Measurements from ENCODE around the gene MDH1.
"Not testable (repeated sequence)": the region's sequence is repeated elsewhere in the genome, so short reads cannot be mapped to it uniquely, and the experiment has no call there.

The MDH1 gene

GRCh38 chr2:63589148-63589958 lies 590 bp downstream of the MDH1 start:
- DNase-seq: no peak

GRCh38 chr2:63590626-63591408 lies 2.1 kb downstream of the MDH1 start:
- DNase-seq: no peak

GRCh38 chr2:63591566-63592175 lies 2.9 kb downstream of the MDH1 start:
- DNase-seq: no peak

GRCh38 chr2:63594660-63595059 lies 5.9 kb downstream of the MDH1 start:
- no peak for DNase-seq

GRCh38 chr2:63596401-63596883 lies 7.7 kb downstream of the MDH1 start:
- no peak for DNase-seq

GRCh38 chr2:63598981-63599380 lies 10.2 kb downstream of the MDH1 start:
- no peak for DNase-seq

GRCh38 chr2:63600881-63601460 lies 12.2 kb downstream of the MDH1 start:
- no peak for DNase-seq

GRCh38 chr2:63604666-63605065 lies 15.9 kb downstream of the MDH1 start:
- DNase-seq: no peak

- DNase-seq: not testable (repeated sequence)
These were observed 20.1 kb downstream of the MDH1 start for GRCh38 chr2:63608865-63609264.

GRCh38 chr2:63610525-63610924 lies 21.8 kb downstream of the MDH1 start:
- no peak for DNase-seq

- DNase-seq: no peak
These were observed 24.7 kb downstream of the MDH1 start for GRCh38 chr2:63613391-63613901.

- DNase-seq: peak; percentile 80
These were observed 25.7 kb downstream of the MDH1 start for GRCh38 chr2:63614448-63614968.

GRCh38 chr2:63614983-63615945 lies 26.5 kb downstream of the MDH1 start:
- peak; percentile 96 for DNase-seq

GRCh38 chr2:63617366-63617765 lies 28.6 kb downstream of the MDH1 start:
- DNase-seq: no peak

GRCh38 chr2:63619328-63619727 lies 30.6 kb downstream of the MDH1 start:
- DNase-seq: no peak

- DNase-seq: no peak
These were observed 34.0 kb downstream of the MDH1 start for GRCh38 chr2:63622751-63623150.

GRCh38 chr2:63623763-63624162 lies 35.0 kb downstream of the MDH1 start:
- DNase-seq: not testable (repeated sequence)

GRCh38 chr2:63627866-63628265 lies 39.1 kb downstream of the MDH1 start:
- no peak for DNase-seq

- no peak for DNase-seq
These were observed 39.7 kb downstream of the MDH1 start for GRCh38 chr2:63628403-63628942.

GRCh38 chr2:63631501-63631900 lies 42.7 kb downstream of the MDH1 start:
- no peak for DNase-seq

GRCh38 chr2:63632382-63632781 lies 43.6 kb downstream of the MDH1 start:
- no peak for DNase-seq
